SK-N-SH treated with all-trans-retinoic acid at 6 μM for 48 hours (cell line): ENCODE measurements around the gene POU6F2.

Source experiments
- ARNTL ChIP-seq: fragments of 450-650 bp; formaldehyde crosslinking; IDR thresholded peaks from 2 replicates; pipeline ENCODE4 v1.5.0; 2020; ENCODE audit warnings: low read depth, mild to moderate bottlenecking, moderate library complexity, borderline replicate concordance
- CSDC2 ChIP-seq: fragments of 250-450 bp; sonication (Bioruptor Pico); IDR thresholded peaks from 2 replicates; pipeline ENCODE4 v1.5.0; 2020; ENCODE audit warnings: mild to moderate bottlenecking, moderate library complexity
- ESRRG ChIP-seq: fragments of 250-450 bp; sonication (Bioruptor Pico); IDR thresholded peaks from 2 replicates; pipeline ENCODE4 v1.6.1; 2021; ENCODE audit warnings: mild to moderate bottlenecking
- PATZ1 ChIP-seq: fragments of 250-450 bp; sonication (Bioruptor Pico); IDR thresholded peaks from 2 replicates; pipeline ENCODE4 v1.8.0; 2020; ENCODE audit warnings: mild to moderate bottlenecking, moderate library complexity, borderline replicate concordance
- PPARA ChIP-seq: fragments of 250-450 bp; sonication (Bioruptor Pico); IDR thresholded peaks from 2 replicates; pipeline ENCODE4 v1.5.0; 2020; ENCODE audit warnings: mild to moderate bottlenecking, borderline replicate concordance
- RARB ChIP-seq: fragments of 250-450 bp; sonication (Bioruptor Pico); IDR thresholded peaks from 2 replicates; pipeline ENCODE4 v1.8.0; 2021; ENCODE audit warnings: mild to moderate bottlenecking, moderate library complexity
- TCF4 ChIP-seq: fragments of 250-450 bp; sonication (Bioruptor Pico); IDR thresholded peaks from 2 replicates; pipeline ENCODE4 v1.8.0; 2021; ENCODE audit warnings: mild to moderate bottlenecking, moderate library complexity, borderline replicate concordance
- ZFP3 ChIP-seq: fragments of 250-450 bp; sonication (Bioruptor Pico); IDR thresholded peaks from 2 replicates; pipeline ENCODE4 v1.5.0; 2020; ENCODE audit warnings: mild to moderate bottlenecking, moderate library complexity
- ZFP30 ChIP-seq: fragments of 450-650 bp; formaldehyde crosslinking; IDR thresholded peaks from 2 replicates; pipeline ENCODE4 v1.5.0; 2022; ENCODE audit warnings: mild to moderate bottlenecking, moderate library complexity
- ZNF8 ChIP-seq: fragments of 450-650 bp; formaldehyde crosslinking; IDR thresholded peaks from 2 replicates; pipeline ENCODE4 v1.5.0; 2020; ENCODE audit warnings: mild to moderate bottlenecking, moderate library complexity
- TF ChIP-seq, protein P1 (sequence below): fragments of 250-450 bp; sonication (Bioruptor Pico); IDR thresholded peaks from 2 replicates; pipeline ENCODE4 v1.5.1; 2020; ENCODE audit warnings: low read depth, mild to moderate bottlenecking, moderate library complexity
- TF ChIP-seq, protein P2 (sequence below): fragments of 250-450 bp; sonication (Bioruptor Pico); IDR thresholded peaks from 2 replicates; pipeline ENCODE4 v1.8.0; 2021; ENCODE audit warnings: low read depth, mild to moderate bottlenecking, moderate library complexity, borderline replicate concordance

- no peak for TF ChIP-seq ZFP3 (CRISPR knock-in tag)
- no peak for TF ChIP-seq PATZ1 (CRISPR knock-in tag)
- no peak for TF ChIP-seq TCF4 (CRISPR knock-in tag)
- no peak for TF ChIP-seq RARB (CRISPR knock-in tag)
- TF ChIP-seq, protein P1, sequence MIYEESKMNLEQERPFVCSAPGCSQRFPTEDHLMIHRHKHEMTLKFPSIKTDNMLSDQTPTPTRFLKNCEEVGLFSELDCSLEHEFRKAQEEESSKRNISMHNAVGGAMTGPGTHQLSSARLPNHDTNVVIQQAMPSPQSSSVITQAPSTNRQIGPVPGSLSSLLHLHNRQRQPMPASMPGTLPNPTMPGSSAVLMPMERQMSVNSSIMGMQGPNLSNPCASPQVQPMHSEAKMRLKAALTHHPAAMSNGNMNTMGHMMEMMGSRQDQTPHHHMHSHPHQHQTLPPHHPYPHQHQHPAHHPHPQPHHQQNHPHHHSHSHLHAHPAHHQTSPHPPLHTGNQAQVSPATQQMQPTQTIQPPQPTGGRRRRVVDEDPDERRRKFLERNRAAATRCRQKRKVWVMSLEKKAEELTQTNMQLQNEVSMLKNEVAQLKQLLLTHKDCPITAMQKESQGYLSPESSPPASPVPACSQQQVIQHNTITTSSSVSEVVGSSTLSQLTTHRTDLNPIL, result no peak
- no peak for TF ChIP-seq ZNF8 (CRISPR knock-in tag)
- TF ChIP-seq, protein P2, sequence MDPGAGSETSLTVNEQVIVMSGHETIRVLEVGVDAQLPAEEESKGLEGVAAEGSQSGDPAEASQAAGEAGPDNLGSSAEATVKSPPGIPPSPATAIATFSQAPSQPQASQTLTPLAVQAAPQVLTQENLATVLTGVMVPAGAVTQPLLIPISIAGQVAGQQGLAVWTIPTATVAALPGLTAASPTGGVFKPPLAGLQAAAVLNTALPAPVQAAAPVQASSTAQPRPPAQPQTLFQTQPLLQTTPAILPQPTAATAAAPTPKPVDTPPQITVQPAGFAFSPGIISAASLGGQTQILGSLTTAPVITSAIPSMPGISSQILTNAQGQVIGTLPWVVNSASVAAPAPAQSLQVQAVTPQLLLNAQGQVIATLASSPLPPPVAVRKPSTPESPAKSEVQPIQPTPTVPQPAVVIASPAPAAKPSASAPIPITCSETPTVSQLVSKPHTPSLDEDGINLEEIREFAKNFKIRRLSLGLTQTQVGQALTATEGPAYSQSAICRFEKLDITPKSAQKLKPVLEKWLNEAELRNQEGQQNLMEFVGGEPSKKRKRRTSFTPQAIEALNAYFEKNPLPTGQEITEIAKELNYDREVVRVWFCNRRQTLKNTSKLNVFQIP, result no peak
- TF ChIP-seq ZFP30 (CRISPR knock-in tag), result no peak
- no peak for TF ChIP-seq CSDC2 (CRISPR knock-in tag)
- no peak for TF ChIP-seq PPARA (CRISPR knock-in tag)
- no peak for TF ChIP-seq ARNTL
- TF ChIP-seq ESRRG (CRISPR knock-in tag), result no peak
Measured at GRCh38 chr7:39360038-39360437, 382.3 kb downstream of the POU6F2 start.
